ACC112 (cell line): ENCODE measurements around the gene AK5.

Experiments used
- H2AFZ ChIP-seq: fragments of 200-600 bp; sonication (generic); one replicate; pipeline ENCODE4 v1.6.0; 2017; ENCODE audit warnings: antibody characterized with exemption, low read length; ENCODE audit not compliant: unreplicated experiment
- H3K27ac ChIP-seq: fragments of 200-600 bp; sonication (generic); 2 replicates; pipeline ENCODE4 v1.5.1; 2014; ENCODE audit warnings: low read depth, mild to moderate bottlenecking, antibody characterized with exemption, low read length, moderate library complexity
- H3K27me3 ChIP-seq: fragments of 200-600 bp; sonication (generic); 2 replicates; pipeline ENCODE4 v1.6.1; 2014; ENCODE audit warnings: mild to moderate bottlenecking, antibody characterized with exemption, low read length, moderate library complexity, mixed read lengths; ENCODE audit not compliant: insufficient read depth
- H3K36me3 ChIP-seq: fragments of 200-600 bp; sonication (generic); 2 replicates; pipeline ENCODE4 v1.6.1; 2016; ENCODE audit warnings: mild to moderate bottlenecking, antibody characterized with exemption, low read length, moderate library complexity, mixed read lengths; ENCODE audit not compliant: insufficient read depth
- H3K4me1 ChIP-seq: fragments of 200-600 bp; sonication (generic); one replicate; pipeline ENCODE4 v1.6.1; 2016; ENCODE audit warnings: low read length, mixed read lengths; ENCODE audit not compliant: insufficient read depth, unreplicated experiment, control insufficient read depth
- H3K4me3 ChIP-seq: fragments of 200-600 bp; sonication (generic); 2 replicates; pipeline ENCODE4 v1.5.1; 2014; ENCODE audit warnings: mild to moderate bottlenecking, low read depth, low read length
- H3K79me2 ChIP-seq: fragments of 200-600 bp; sonication (generic); one replicate; pipeline ENCODE4 v1.6.0; 2016; ENCODE audit warnings: low read length; ENCODE audit not compliant: control insufficient read depth, unreplicated experiment, insufficient read depth

AK5 gene

GRCh38 chr1:77438236-77438913 lies 156.6 kb downstream of the AK5 start:
- Histone ChIP-seq H3K4me3 (peak overlapping the region; percentile 73), H3K27ac (peak overlapping the region; percentile 77), H3K36me3 (0 out of 2 replicates have a peak, but pooled peaks cover 2% of the 10 kb centered on the region), H3K79me2 (no peaks in the 10 kb centered on the region), H3K4me1 (peaks cover 14% of the 10 kb centered on the region), H3K27me3 (no peaks in the 10 kb centered on the region), H2AFZ (peak overlapping the region; percentile 97)

GRCh38 chr1:77446841-77447555 lies 165.2 kb downstream of the AK5 start:
- no peaks in the 10 kb centered on the region for H3K27me3 ChIP-seq
- H3K27ac ChIP-seq, result no peak overlapping the region

GRCh38 chr1:77447669-77448068 lies 165.8 kb downstream of the AK5 start:
- H3K79me2 ChIP-seq, result no peaks in the 10 kb centered on the region
- no peak overlapping the region for H2AFZ ChIP-seq
- 0 out of 2 replicates have a peak, but pooled peaks cover 2% of the 10 kb centered on the region for H3K36me3 ChIP-seq
- H3K4me3 ChIP-seq, result no peak overlapping the region
- no peak overlapping the region for H3K27ac ChIP-seq
- no peaks in the 10 kb centered on the region for H3K27me3 ChIP-seq
- H3K4me1 ChIP-seq, result no peaks in the 10 kb centered on the region

More at GRCh38 chr1:77446841-77447555, 165.2 kb downstream of the AK5 start:
- H3K4me1 ChIP-seq, result no peaks in the 10 kb centered on the region
- no peaks in the 10 kb centered on the region for H3K79me2 ChIP-seq
- H3K36me3 ChIP-seq, result 0 out of 2 replicates have a peak, but pooled peaks cover 2% of the 10 kb centered on the region
- H2AFZ ChIP-seq, result no peak overlapping the region
- H3K4me3 ChIP-seq, result no peak overlapping the region

GRCh38 chr1:77459881-77460280 lies 178.1 kb downstream of the AK5 start:
- H3K4me1 ChIP-seq, result peaks cover 3% of the 10 kb centered on the region
- no peak overlapping the region for H3K4me3 ChIP-seq
- H3K79me2 ChIP-seq, result no peaks in the 10 kb centered on the region
- H3K27me3 ChIP-seq, result no peaks in the 10 kb centered on the region
- H3K36me3 ChIP-seq, result no peaks in the 10 kb centered on the region
- H3K27ac ChIP-seq, result no peak overlapping the region
- no peak overlapping the region for H2AFZ ChIP-seq

- Histone ChIP-seq H2AFZ (no peak overlapping the region), H3K4me3 (no peak overlapping the region), H3K27me3 (no peaks in the 10 kb centered on the region), H3K36me3 (no peaks in the 10 kb centered on the region), H3K27ac (no peak overlapping the region), H3K79me2 (no peaks in the 10 kb centered on the region), H3K4me1 (peaks cover 3% of the 10 kb centered on the region)
Measured at GRCh38 chr1:77461691-77462090, 179.9 kb downstream of the AK5 start.

- H3K4me3 ChIP-seq, result no peak overlapping the region
- no peak overlapping the region for H3K27ac ChIP-seq
- H3K27me3 ChIP-seq, result no peaks in the 10 kb centered on the region
- no peak overlapping the region for H2AFZ ChIP-seq
- H3K79me2 ChIP-seq, result no peaks in the 10 kb centered on the region
- H3K4me1 ChIP-seq, result peaks cover 3% of the 10 kb centered on the region
- H3K36me3 ChIP-seq, result no peaks in the 10 kb centered on the region
Measured at GRCh38 chr1:77463216-77463615, 181.4 kb downstream of the AK5 start.

GRCh38 chr1:77465139-77465538 lies 183.3 kb downstream of the AK5 start:
- H3K27ac ChIP-seq, result no peak overlapping the region
- H2AFZ ChIP-seq, result no peak overlapping the region
- no peak overlapping the region for H3K4me3 ChIP-seq

GRCh38 chr1:77465922-77466321 lies 184.1 kb downstream of the AK5 start:
- no peaks in the 10 kb centered on the region for H3K27me3 ChIP-seq
- H3K4me3 ChIP-seq, result no peak overlapping the region
- H3K27ac ChIP-seq, result no peak overlapping the region
- H2AFZ ChIP-seq, result no peak overlapping the region
- no peaks in the 10 kb centered on the region for H3K36me3 ChIP-seq
- H3K4me1 ChIP-seq, result no peaks in the 10 kb centered on the region
- no peaks in the 10 kb centered on the region for H3K79me2 ChIP-seq

More at GRCh38 chr1:77465139-77465538, 183.3 kb downstream of the AK5 start:
- H3K79me2 ChIP-seq, result no peaks in the 10 kb centered on the region
- H3K36me3 ChIP-seq, result no peaks in the 10 kb centered on the region
- H3K4me1 ChIP-seq, result no peaks in the 10 kb centered on the region
- no peaks in the 10 kb centered on the region for H3K27me3 ChIP-seq

- no peaks in the 10 kb centered on the region for H3K36me3 ChIP-seq
- H3K79me2 ChIP-seq, result no peaks in the 10 kb centered on the region
- H3K27ac ChIP-seq, result no peak overlapping the region
- no peaks in the 10 kb centered on the region for H3K4me1 ChIP-seq
- no peak overlapping the region for H2AFZ ChIP-seq
- no peak overlapping the region for H3K4me3 ChIP-seq
- no peaks in the 10 kb centered on the region for H3K27me3 ChIP-seq
Measured at GRCh38 chr1:77467021-77467595, 185.3 kb downstream of the AK5 start.

- Histone ChIP-seq H3K4me1 (no peaks in the 10 kb centered on the region), H3K27me3 (no peaks in the 10 kb centered on the region), H3K36me3 (no peaks in the 10 kb centered on the region), H3K27ac (no peak overlapping the region), H2AFZ (no peak overlapping the region), H3K4me3 (no peak overlapping the region), H3K79me2 (no peaks in the 10 kb centered on the region)
Measured at GRCh38 chr1:77467741-77468140, 185.9 kb downstream of the AK5 start.
